Spleen (tissue), 11 donors: ENCODE results near the gene PELI2. TPM values are rescaled to one million over a fixed set of nuclear protein-coding genes. Genes with fewer than 3 reads are reported as not detected.

Experiments
- DNase-seq: peaks from one replicate; pipeline ENCODE4 v3.0.0-alpha.2; 2020
- H3K27ac ChIP-seq, 8 donors: fragments of 200-600 bp; sonication (generic) in 7 of 8; 1 replicate in 4 of 8; 2 replicates in 4 of 8; pipeline versions ENCODE4 v1.5.0 to v1.8.0; 2016 to 2021; ENCODE audit warnings: inconsistent platforms in 4 of 8, mild to moderate bottlenecking in 4 of 8, moderate library complexity in 1 of 8
- H3K27me3 ChIP-seq, 7 donors: fragments of 200-600 bp; sonication (generic) in 6 of 7; replicated peaks in 1 of 7; 1 replicate in 4 of 7; 2 replicates in 3 of 7; pipeline versions ENCODE4 v1.5.0 to v1.8.0; 2016 to 2021; ENCODE audit warnings: inconsistent platforms in 3 of 7, mild to moderate bottlenecking in 1 of 7
- H3K36me3 ChIP-seq, 6 donors: fragments of 200-600 bp; sonication (generic) in 5 of 6; 1 replicate in 4 of 6; 2 replicates in 2 of 6; pipeline versions ENCODE4 v1.5.0 to v1.8.0; 2016 to 2021; ENCODE audit warnings: inconsistent platforms in 2 of 6
- H3K4me1 ChIP-seq, 6 donors: fragments of 200-600 bp; sonication (generic) in 5 of 6; 1 replicate in 3 of 6; 2 replicates in 3 of 6; pipeline versions ENCODE4 v1.5.0 to v1.8.0; 2016 to 2021; ENCODE audit warnings: inconsistent platforms in 3 of 6
- H3K4me3 ChIP-seq, 8 donors: fragments of 200-600 bp; sonication (generic) in 7 of 8; 1 replicate in 4 of 8; 2 replicates in 4 of 8; pipeline versions ENCODE4 v1.5.0 to v1.8.0; 2016 to 2021; ENCODE audit warnings: inconsistent platforms in 4 of 8, mild to moderate bottlenecking in 4 of 8, moderate library complexity in 2 of 8
- H3K9me3 ChIP-seq, 8 donors: fragments of 200-600 bp; sonication (generic) in 7 of 8; 1 replicate in 4 of 8; 2 replicates in 4 of 8; pipeline versions ENCODE4 v1.5.0 to v1.8.0; 2016 to 2021; ENCODE audit warnings: inconsistent platforms in 4 of 8
- POLR2A ChIP-seq, 3 donors: fragments of 450-650 bp; IDR thresholded peaks; one replicate each; pipeline ENCODE4 v1.5.1; 2017; ENCODE audit warnings: antibody characterized with exemption in 3 of 3, mild to moderate bottlenecking in 1 of 3
- POLR2AphosphoS5 ChIP-seq, 3 donors: sonication (generic); formaldehyde crosslinking; IDR thresholded peaks; one replicate each; pipeline ENCODE4 v1.5.1; 2017; ENCODE audit warnings: antibody characterized with exemption in 3 of 3
- WGBS, 5 donors: extraction: QIAGEN DNeasy Blood & Tissue Kit in 3 of 5; methylation state at CpG; one replicate each; pipeline versions ENCODE4 v1.1.5 to v1.1.7; 2013 to 2018; 5-methylcytosine and 5-hydroxymethylcytosine counted together
- intact Hi-C: fragments of 100-400 bp; cut with DNase I; formaldehyde crosslinking; loops from one replicate; pipeline ENCODE4 v1.15.0; 2023; ENCODE audit warnings: low total_unique reads
- polyA plus RNA-seq, 3 donors: library from polyadenylated mRNA; stranded (reverse); fragments of 200-250 nt; gene quantifications; one replicate each; pipeline ENCODE4 v1.2.1, GENCODE V29; 2013
- total RNA-seq, 7 donors: library from RNA; depleted of rRNA in 3 of 7; stranded (reverse); fragments of >200 nt in 3 of 7; fragmentation: NEBNext Ultra II Directional in 4 of 7; extraction: Animal tissue kit (Norgen Biotek cat#: 25700) in 4 of 7; gene quantifications; one replicate each; pipeline versions ENCODE4 v1.1.0 to v1.2.1, GENCODE V29; 2016 to 2021
- TF ChIP-seq, protein P1 (sequence below), 11 experiments: fragments of 200-600 bp in 7 of 11; fragments of 450-650 bp in 4 of 11; sonication (generic) in 4 of 11; IDR thresholded peaks in 8 of 11; conservative IDR thresholded peaks in 3 of 11; 1 replicate in 7 of 11; 2 replicates in 4 of 11; pipeline versions ENCODE4 v1.4.0 to v1.8.0; 2016 to 2021; ENCODE audit warnings: antibody characterized with exemption in 11 of 11, inconsistent platforms in 4 of 11, mild to moderate bottlenecking in 1 of 11
- donor health status: healthy with polysubstance abuse.
- donor health status: DM: no; HTN: no; CAD: no; lungs with moderate emphysema.
- donor health status: DM: no; HTN: no; CAD: no.
- donor health status: Bipolar disorder and iron deficiency.
- donor health status: healthy.
- donor health status: DM: no; HTN: no; CAD: no.
- donor health status: DM: yes; HTN: yes; CAD: no.

The PELI2 gene
- total and polyA plus RNA-seq, 10 donors = 2.1 to 25.3 (median 18.0) TPM

DNA sequence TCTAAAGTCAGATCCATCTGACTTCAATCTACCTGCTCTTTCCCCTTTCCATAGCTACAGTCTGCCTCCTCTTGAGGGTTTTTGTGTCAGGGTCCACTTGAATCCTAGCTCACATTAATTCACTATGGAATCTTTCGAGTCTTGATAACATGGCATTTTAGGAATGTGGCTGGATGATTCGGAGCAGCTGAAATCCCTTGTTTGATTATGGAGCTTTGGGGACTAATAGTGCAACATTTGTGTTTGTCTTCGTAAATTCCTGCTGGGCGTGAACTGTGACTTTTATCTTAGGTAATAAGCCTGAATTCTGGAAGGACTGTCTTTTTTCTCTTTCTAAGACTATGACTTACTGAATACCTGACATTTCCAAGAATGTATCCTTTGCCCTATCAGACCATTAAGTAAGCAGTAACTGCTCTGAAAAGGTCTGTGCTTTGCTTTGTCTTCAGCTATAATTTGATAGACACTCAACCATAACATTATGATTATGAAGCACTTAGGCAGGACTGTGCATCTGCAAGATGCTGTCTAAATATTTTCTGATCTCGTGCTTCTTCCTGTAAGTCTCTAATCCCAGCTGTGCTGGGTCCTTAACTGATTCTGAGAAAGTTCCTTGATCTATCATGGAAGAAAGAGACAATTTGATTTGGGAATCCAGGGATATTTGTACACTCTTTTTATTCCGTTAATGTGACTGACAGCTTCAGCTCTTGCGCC is 19.0 kb upstream of the PELI2 start:
- no peaks in the 10 kb centered on the region for H3K36me3 ChIP-seq
- intact Hi-C loops = no loop called here
- no peak for DNase-seq
- 67 to 82% (median 72%) methylated on average over 7 of the region's 7 CpGs for WGBS, 5 donors
- no peak overlapping the region for H3K4me3 ChIP-seq
- H3K9me3 ChIP-seq = peaks cover 0 to 5% (median 0%) of the 10 kb centered on the region in 8 donors
- H3K27me3 ChIP-seq = no peaks in the 10 kb centered on the region
- H3K4me1 ChIP-seq = peaks cover 0 to 4% (median 2%) of the 10 kb centered on the region in 6 donors
- TF ChIP-seq POLR2A (IDR thresholded peaks at IDR 0.05) (no peak), POLR2AphosphoS5 (IDR thresholded peaks at IDR 0.05) (no peak)
- TF ChIP-seq, protein P1, sequence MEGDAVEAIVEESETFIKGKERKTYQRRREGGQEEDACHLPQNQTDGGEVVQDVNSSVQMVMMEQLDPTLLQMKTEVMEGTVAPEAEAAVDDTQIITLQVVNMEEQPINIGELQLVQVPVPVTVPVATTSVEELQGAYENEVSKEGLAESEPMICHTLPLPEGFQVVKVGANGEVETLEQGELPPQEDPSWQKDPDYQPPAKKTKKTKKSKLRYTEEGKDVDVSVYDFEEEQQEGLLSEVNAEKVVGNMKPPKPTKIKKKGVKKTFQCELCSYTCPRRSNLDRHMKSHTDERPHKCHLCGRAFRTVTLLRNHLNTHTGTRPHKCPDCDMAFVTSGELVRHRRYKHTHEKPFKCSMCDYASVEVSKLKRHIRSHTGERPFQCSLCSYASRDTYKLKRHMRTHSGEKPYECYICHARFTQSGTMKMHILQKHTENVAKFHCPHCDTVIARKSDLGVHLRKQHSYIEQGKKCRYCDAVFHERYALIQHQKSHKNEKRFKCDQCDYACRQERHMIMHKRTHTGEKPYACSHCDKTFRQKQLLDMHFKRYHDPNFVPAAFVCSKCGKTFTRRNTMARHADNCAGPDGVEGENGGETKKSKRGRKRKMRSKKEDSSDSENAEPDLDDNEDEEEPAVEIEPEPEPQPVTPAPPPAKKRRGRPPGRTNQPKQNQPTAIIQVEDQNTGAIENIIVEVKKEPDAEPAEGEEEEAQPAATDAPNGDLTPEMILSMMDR (IDR thresholded peaks at IDR 0.05 in 8 of 11, conservative IDR thresholded peaks at IDR 0.05 in 3 of 11) = no peak
- H3K27ac ChIP-seq = no peak overlapping the region

DNA sequence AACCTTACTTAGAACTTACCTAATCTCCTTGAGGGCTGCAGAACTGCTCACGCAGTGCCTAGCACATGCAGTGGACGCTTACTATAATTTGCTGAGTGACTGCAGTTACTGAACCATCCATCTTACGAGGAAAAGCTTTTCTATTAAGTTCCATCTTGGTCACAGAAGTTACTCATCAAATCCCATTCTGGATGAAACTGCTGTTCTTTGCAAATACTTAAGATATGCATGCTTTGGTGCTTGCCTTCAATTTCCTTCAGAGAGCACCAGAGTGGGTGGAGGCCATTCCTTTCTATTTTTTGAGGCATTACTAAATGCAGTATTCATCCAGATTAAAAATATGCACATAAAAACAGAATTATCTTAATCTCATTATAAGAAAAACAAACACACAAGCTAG is 17.7 kb upstream of the PELI2 start:
- WGBS, 5 donors = 73 to 90% (median 88%) methylated on average over 3 of the region's 3 CpGs
- Histone ChIP-seq H3K27me3 (no peaks in the 10 kb centered on the region), H3K9me3 (peaks cover 0 to 4% (median 0%) of the 10 kb centered on the region in 8 donors), H3K4me3 (no peak overlapping the region), H3K36me3 (no peaks in the 10 kb centered on the region), H3K27ac (no peak overlapping the region), H3K4me1 (no peaks in the 10 kb centered on the region)
- no peak for DNase-seq
- TF ChIP-seq, protein P1 (IDR thresholded peaks at IDR 0.05 in 8 of 11, conservative IDR thresholded peaks at IDR 0.05 in 3 of 11) = no peak
- TF ChIP-seq POLR2AphosphoS5 (IDR thresholded peaks at IDR 0.05) (no peak), POLR2A (IDR thresholded peaks at IDR 0.05) (no peak)
- intact Hi-C loops = no loop called here

DNA sequence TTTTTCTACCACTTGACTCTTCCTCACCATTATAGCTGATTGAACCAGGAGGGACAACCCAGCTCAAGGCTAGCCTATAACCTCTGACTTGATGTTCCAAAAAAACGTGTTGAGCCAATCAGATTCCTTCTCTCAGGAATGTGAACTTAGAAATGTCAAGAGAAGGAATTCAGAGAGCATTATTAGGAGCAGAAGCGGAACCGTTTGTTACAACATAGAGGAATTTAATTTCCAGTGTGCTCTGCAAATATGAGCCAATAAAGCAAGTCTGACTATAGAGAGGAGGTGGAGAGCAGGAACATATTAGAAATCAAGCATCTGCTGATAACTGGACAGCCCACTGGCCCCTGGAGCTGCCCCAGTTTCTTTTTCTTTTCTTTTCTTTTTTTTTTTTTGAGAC is 15.3 kb upstream of the PELI2 start:
- no peak for DNase-seq
- Histone ChIP-seq H3K27me3 (no peaks in the 10 kb centered on the region), H3K27ac (no peak overlapping the region), H3K36me3 (no peaks in the 10 kb centered on the region), H3K4me1 (no peaks in the 10 kb centered on the region), H3K9me3 (no peaks in the 10 kb centered on the region), H3K4me3 (no peak overlapping the region)
- no peak for TF ChIP-seq POLR2A (IDR thresholded peaks at IDR 0.05)
- TF ChIP-seq, protein P1 (IDR thresholded peaks at IDR 0.05 in 8 of 11, conservative IDR thresholded peaks at IDR 0.05 in 3 of 11) = no peak
- no peak for TF ChIP-seq POLR2AphosphoS5 (IDR thresholded peaks at IDR 0.05)
- WGBS, 5 donors = 49 to 83% (median 72%) methylated on average over 3 of the region's 3 CpGs
- intact Hi-C loops = no loop called here

DNA sequence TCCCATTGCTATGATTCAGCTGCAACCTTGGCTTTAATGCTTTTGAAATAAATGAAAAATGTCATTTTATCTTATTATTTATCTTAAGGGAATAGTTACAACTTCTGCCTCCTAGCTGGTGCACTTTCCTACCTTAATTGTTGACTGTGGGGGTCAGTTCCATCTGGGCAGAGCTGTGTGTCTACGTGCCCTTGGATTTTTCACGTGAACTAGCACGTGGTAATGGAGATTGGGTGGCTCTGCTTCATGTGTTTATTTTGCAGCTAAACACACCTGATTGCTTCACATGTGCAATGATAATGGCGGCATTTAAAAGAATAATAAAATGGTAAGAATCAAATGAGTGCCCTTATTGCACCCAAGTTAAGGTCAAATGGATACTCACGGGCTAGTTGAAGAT is 10.6 kb upstream of the PELI2 start:
- DNase-seq = no peak
- Histone ChIP-seq H3K27me3 (no peaks in the 10 kb centered on the region), H3K36me3 (no peaks in the 10 kb centered on the region), H3K27ac (no peak overlapping the region), H3K9me3 (no peaks in the 10 kb centered on the region), H3K4me3 (no peak overlapping the region), H3K4me1 (peaks cover 0 to 9% (median 0%) of the 10 kb centered on the region in 6 donors)
- TF ChIP-seq POLR2AphosphoS5 (IDR thresholded peaks at IDR 0.05) = no peak
- TF ChIP-seq, protein P1 (IDR thresholded peaks at IDR 0.05 in 8 of 11, conservative IDR thresholded peaks at IDR 0.05 in 3 of 11) = no peak
- TF ChIP-seq POLR2A (IDR thresholded peaks at IDR 0.05) = no peak
- WGBS, 5 donors = 71 to 82% (median 80%) methylated on average over 5 of the region's 5 CpGs
- intact Hi-C loops = no loop called here
